Measurements from ENCODE around the gene KAT6B.
"Not testable (repeated sequence)": the region's sequence is repeated elsewhere in the genome, so short reads cannot be mapped to it uniquely, and the experiment has no call there.

Gene KAT6B

GRCh38 chr10:74857586-74857985 is 31.2 kb downstream of the KAT6B start:
- H3K4me3 Mint-ChIP-seq: no peak overlapping the region
- no peak for DNase-seq
- H3K36me3 Mint-ChIP-seq: peaks cover 20% of the 10 kb centered on the region
- CTCF ChIA-PET: interaction anchor here (0.7 kb wide), 1 partner anchor 1458 kb away, joined by 3 read pairs; no protein-coding TSS in a partner anchor
- H3K27me3 Mint-ChIP-seq: no peaks in the 10 kb centered on the region
- no peak overlapping the region for H3K27ac Mint-ChIP-seq
- H3K4me1 Mint-ChIP-seq: peaks cover 13% of the 10 kb centered on the region
- no peaks in the 10 kb centered on the region for H3K9me3 Mint-ChIP-seq

GRCh38 chr10:74859546-74859945 is 33.1 kb downstream of the KAT6B start:
- peaks cover 7% of the 10 kb centered on the region for H3K4me1 Mint-ChIP-seq
- no peaks in the 10 kb centered on the region for H3K27me3 Mint-ChIP-seq
- H3K36me3 Mint-ChIP-seq: peaks cover 16% of the 10 kb centered on the region
- H3K27ac Mint-ChIP-seq: no peak overlapping the region
- H3K4me3 Mint-ChIP-seq: no peak overlapping the region
- no peaks in the 10 kb centered on the region for H3K9me3 Mint-ChIP-seq
- CTCF ChIA-PET: interaction anchor here (1.2 kb wide), 1 partner anchor 32 kb away, joined by 3 read pairs; no protein-coding TSS in a partner anchor
- no peak for DNase-seq

GRCh38 chr10:74862625-74863024 is 36.2 kb downstream of the KAT6B start:
- CTCF ChIA-PET: interaction anchor here (0.9 kb wide), 1 partner anchor 157 kb away, joined by 3 read pairs; no protein-coding TSS in a partner anchor
- Mint-ChIP-seq H3K27me3 (no peaks in the 10 kb centered on the region), H3K4me3 (no peak overlapping the region), H3K4me1 (no peaks in the 10 kb centered on the region), H3K36me3 (no peaks in the 10 kb centered on the region), H3K9me3 (no peaks in the 10 kb centered on the region), H3K27ac (no peak overlapping the region)
- no peak for DNase-seq

GRCh38 chr10:74863551-74863950 is 37.2 kb downstream of the KAT6B start:
- CTCF ChIA-PET: interaction anchor here (0.9 kb wide), 1 partner anchor 156 kb away, joined by 3 read pairs; no protein-coding TSS in a partner anchor
- H3K27ac Mint-ChIP-seq: no peak overlapping the region
- H3K27me3 Mint-ChIP-seq: no peaks in the 10 kb centered on the region
- no peaks in the 10 kb centered on the region for H3K9me3 Mint-ChIP-seq
- H3K4me1 Mint-ChIP-seq: no peaks in the 10 kb centered on the region
- no peak for DNase-seq
- H3K4me3 Mint-ChIP-seq: no peak overlapping the region
- no peaks in the 10 kb centered on the region for H3K36me3 Mint-ChIP-seq

GRCh38 chr10:74867351-74867750 is 41.0 kb downstream of the KAT6B start:
- no peak for DNase-seq
- H3K4me3 Mint-ChIP-seq: no peak overlapping the region
- H3K36me3 Mint-ChIP-seq: no peaks in the 10 kb centered on the region
- H3K27me3 Mint-ChIP-seq: no peaks in the 10 kb centered on the region
- H3K4me1 Mint-ChIP-seq: peaks cover 13% of the 10 kb centered on the region
- H3K27ac Mint-ChIP-seq: no peak overlapping the region
- H3K9me3 Mint-ChIP-seq: no peaks in the 10 kb centered on the region
- CTCF ChIA-PET: no interaction called here

GRCh38 chr10:74868392-74868977 is 42.1 kb downstream of the KAT6B start:
- H3K9me3 Mint-ChIP-seq: no peaks in the 10 kb centered on the region
- H3K27ac Mint-ChIP-seq: no peak overlapping the region
- H3K4me3 Mint-ChIP-seq: no peak overlapping the region
- CTCF ChIA-PET: interaction anchor here (0.6 to 1.2 kb wide), 3 partner anchors 15 to 625 kb away, joined by 3 read pairs; no protein-coding TSS in a partner anchor
- DNase-seq: no peak
- H3K27me3 Mint-ChIP-seq: no peaks in the 10 kb centered on the region
- no peaks in the 10 kb centered on the region for H3K36me3 Mint-ChIP-seq
- H3K4me1 Mint-ChIP-seq: peaks cover 15% of the 10 kb centered on the region

GRCh38 chr10:74869635-74870034 is 43.2 kb downstream of the KAT6B start:
- Mint-ChIP-seq H3K27me3 (no peaks in the 10 kb centered on the region), H3K9me3 (no peaks in the 10 kb centered on the region), H3K4me3 (no peak overlapping the region), H3K36me3 (no peaks in the 10 kb centered on the region), H3K4me1 (peaks cover 17% of the 10 kb centered on the region), H3K27ac (no peak overlapping the region)
- CTCF ChIA-PET: no interaction called here
- no peak for DNase-seq

- Mint-ChIP-seq H3K36me3 (no peaks in the 10 kb centered on the region), H3K4me3 (no peak overlapping the region), H3K9me3 (no peaks in the 10 kb centered on the region), H3K27ac (no peak overlapping the region), H3K4me1 (peaks cover 17% of the 10 kb centered on the region), H3K27me3 (no peaks in the 10 kb centered on the region)
- CTCF ChIA-PET: no interaction called here
- DNase-seq: no peak
These were observed 43.8 kb downstream of the KAT6B start for GRCh38 chr10:74870191-74870590.

- Mint-ChIP-seq H3K4me3 (no peak overlapping the region), H3K27ac (no peak overlapping the region), H3K36me3 (no peaks in the 10 kb centered on the region), H3K27me3 (no peaks in the 10 kb centered on the region), H3K9me3 (no peaks in the 10 kb centered on the region), H3K4me1 (peaks cover 17% of the 10 kb centered on the region)
- no peak for DNase-seq
- CTCF ChIA-PET: interaction anchor here (1.5 to 1.6 kb wide), 2 partner anchors 133 to 150 kb away, joined by 5 read pairs; no protein-coding TSS in a partner anchor
These were observed 45.4 kb downstream of the KAT6B start for GRCh38 chr10:74871595-74872382.

- no peaks in the 10 kb centered on the region for H3K27me3 Mint-ChIP-seq
- no peaks in the 10 kb centered on the region for H3K36me3 Mint-ChIP-seq
- no peak overlapping the region for H3K27ac Mint-ChIP-seq
- H3K4me3 Mint-ChIP-seq: no peak overlapping the region
- DNase-seq: no peak
- H3K9me3 Mint-ChIP-seq: no peaks in the 10 kb centered on the region
- CTCF ChIA-PET: interaction anchor here (1.0 kb wide), 1 partner anchor 24 kb away, joined by 3 read pairs; no protein-coding TSS in a partner anchor
- H3K4me1 Mint-ChIP-seq: peaks cover 17% of the 10 kb centered on the region
These were observed 47.5 kb downstream of the KAT6B start for GRCh38 chr10:74873803-74874454.

GRCh38 chr10:74874649-74875048 is 48.2 kb downstream of the KAT6B start:
- CTCF ChIA-PET: interaction anchor here (1.0 kb wide), 1 partner anchor 23 kb away, joined by 3 read pairs; no protein-coding TSS in a partner anchor
- DNase-seq: no peak
- no peaks in the 10 kb centered on the region for H3K36me3 Mint-ChIP-seq
- H3K27me3 Mint-ChIP-seq: no peaks in the 10 kb centered on the region
- H3K27ac Mint-ChIP-seq: no peak overlapping the region
- H3K4me3 Mint-ChIP-seq: no peak overlapping the region
- no peaks in the 10 kb centered on the region for H3K9me3 Mint-ChIP-seq
- peaks cover 17% of the 10 kb centered on the region for H3K4me1 Mint-ChIP-seq

- Mint-ChIP-seq H3K27me3 (no peaks in the 10 kb centered on the region), H3K4me1 (peaks cover 17% of the 10 kb centered on the region)
These were observed 48.7 kb downstream of the KAT6B start for GRCh38 chr10:74875068-74875467.

GRCh38 chr10:74875966-74876365 is 49.6 kb downstream of the KAT6B start:
- Mint-ChIP-seq H3K36me3 (no peaks in the 10 kb centered on the region), H3K27me3 (no peaks in the 10 kb centered on the region), H3K27ac (no peak overlapping the region), H3K9me3 (no peaks in the 10 kb centered on the region), H3K4me1 (peaks cover 17% of the 10 kb centered on the region), H3K4me3 (no peak overlapping the region)
- CTCF ChIA-PET: no interaction called here
- no peak for DNase-seq

More at GRCh38 chr10:74875068-74875467, 48.7 kb downstream of the KAT6B start:
- no peak for DNase-seq
- no peaks in the 10 kb centered on the region for H3K9me3 Mint-ChIP-seq
- H3K27ac Mint-ChIP-seq: no peak overlapping the region
- H3K4me3 Mint-ChIP-seq: no peak overlapping the region
- no peaks in the 10 kb centered on the region for H3K36me3 Mint-ChIP-seq
- CTCF ChIA-PET: no interaction called here

GRCh38 chr10:74877054-74877453 is 50.7 kb downstream of the KAT6B start:
- H3K9me3 Mint-ChIP-seq, CTCF ChIA-PET, H3K27ac Mint-ChIP-seq, DNase-seq, H3K27me3 Mint-ChIP-seq, H3K4me1 Mint-ChIP-seq, H3K36me3 Mint-ChIP-seq, H3K4me3 Mint-ChIP-seq: not testable (repeated sequence)
